ENCODE data around the gene PTGDR. TPM values are rescaled to one million over a fixed set of nuclear protein-coding genes. Genes with fewer than 3 reads are reported as not detected.

PTGDR gene
- total and polyA plus RNA-seq, 12 donors = 0.06 to 3.5 (median 0.47) TPM; not detected in 2

DNA sequence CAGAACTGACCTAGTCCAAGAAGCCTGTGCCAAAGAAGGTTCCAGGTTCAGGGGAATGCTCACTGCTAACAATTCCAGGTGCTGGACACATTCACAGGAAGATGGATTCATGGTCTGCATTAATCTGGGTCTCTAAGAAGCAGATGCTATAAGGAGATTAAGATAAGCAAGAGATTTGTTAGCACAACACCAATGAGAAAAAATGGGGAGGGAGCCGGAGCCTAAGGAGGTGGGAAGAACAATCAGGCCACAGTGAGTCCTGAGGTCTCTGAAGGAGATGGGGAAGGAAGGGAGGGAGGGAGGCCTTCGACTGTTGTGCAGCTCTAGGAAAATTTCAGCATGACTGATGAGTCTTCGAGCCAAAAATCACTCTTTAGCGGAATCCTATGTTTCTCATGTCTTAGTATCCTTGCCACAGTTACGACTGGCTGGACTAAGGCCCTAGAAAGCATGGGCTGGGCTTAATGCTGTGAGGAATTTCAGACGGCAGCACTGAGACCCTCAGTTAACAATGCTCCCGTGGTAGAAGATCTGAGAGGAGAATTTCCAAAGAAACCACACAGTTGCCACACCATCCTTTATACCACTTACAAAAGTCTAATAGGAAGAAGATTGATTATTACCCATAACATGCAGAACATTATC, 31.5 kb upstream of the PTGDR start:
- no peaks in the 10 kb centered on the region for H3K36me3 ChIP-seq (replicated peaks in 1 of 2)
- H3K27me3 ChIP-seq = no peaks in the 10 kb centered on the region
- no peaks in the 10 kb centered on the region for H3K4me1 ChIP-seq (replicated peaks in 1 of 2)
- no peak overlapping the region for H3K4me3 ChIP-seq
- TF ChIP-seq POLR2A (IDR thresholded peaks at IDR 0.05) = no peak
- TF ChIP-seq, protein P1, sequence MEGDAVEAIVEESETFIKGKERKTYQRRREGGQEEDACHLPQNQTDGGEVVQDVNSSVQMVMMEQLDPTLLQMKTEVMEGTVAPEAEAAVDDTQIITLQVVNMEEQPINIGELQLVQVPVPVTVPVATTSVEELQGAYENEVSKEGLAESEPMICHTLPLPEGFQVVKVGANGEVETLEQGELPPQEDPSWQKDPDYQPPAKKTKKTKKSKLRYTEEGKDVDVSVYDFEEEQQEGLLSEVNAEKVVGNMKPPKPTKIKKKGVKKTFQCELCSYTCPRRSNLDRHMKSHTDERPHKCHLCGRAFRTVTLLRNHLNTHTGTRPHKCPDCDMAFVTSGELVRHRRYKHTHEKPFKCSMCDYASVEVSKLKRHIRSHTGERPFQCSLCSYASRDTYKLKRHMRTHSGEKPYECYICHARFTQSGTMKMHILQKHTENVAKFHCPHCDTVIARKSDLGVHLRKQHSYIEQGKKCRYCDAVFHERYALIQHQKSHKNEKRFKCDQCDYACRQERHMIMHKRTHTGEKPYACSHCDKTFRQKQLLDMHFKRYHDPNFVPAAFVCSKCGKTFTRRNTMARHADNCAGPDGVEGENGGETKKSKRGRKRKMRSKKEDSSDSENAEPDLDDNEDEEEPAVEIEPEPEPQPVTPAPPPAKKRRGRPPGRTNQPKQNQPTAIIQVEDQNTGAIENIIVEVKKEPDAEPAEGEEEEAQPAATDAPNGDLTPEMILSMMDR (IDR thresholded peaks at IDR 0.05) = no peak
- intact Hi-C loops (cut with DNase I) = no loop called here
- 60 to 75% (median 68%) methylated on average over 7 of the region's 7 CpGs for WGBS, 4 donors
- H3K27ac ChIP-seq = no peak overlapping the region
- no peak for DNase-seq
- no peaks in the 10 kb centered on the region for H3K9me3 ChIP-seq (replicated peaks in 1 of 3)

DNA sequence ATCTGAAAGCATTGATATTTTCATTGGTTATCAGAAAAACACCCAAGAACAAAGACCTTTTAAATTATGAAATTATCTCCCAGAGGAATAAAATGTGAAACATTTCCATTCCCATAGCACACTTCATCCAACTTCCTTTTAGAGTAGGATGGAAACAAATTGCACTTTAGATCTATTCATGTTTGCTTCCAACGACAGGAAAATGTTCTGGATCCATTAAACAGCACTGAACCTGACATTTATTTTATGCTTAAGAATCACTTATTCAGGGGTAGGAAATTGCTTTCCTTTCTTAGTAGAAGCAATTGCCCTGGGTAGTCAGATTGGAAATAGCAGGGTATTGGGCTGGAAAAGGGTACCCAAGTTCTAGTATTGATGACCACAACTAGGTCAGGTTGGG, 28.8 kb upstream of the PTGDR start:
- TF ChIP-seq POLR2A (IDR thresholded peaks at IDR 0.05) = no peak
- TF ChIP-seq, protein P1 (IDR thresholded peaks at IDR 0.05) = no peak
- 57 to 74% (median 70%) methylated on average over 1 of the region's 1 CpG for WGBS, 4 donors
- DNase-seq = no peak
- Histone ChIP-seq H3K4me1 (replicated peaks in 1 of 2) (no peaks in the 10 kb centered on the region), H3K27me3 (no peaks in the 10 kb centered on the region), H3K4me3 (no peak overlapping the region), H3K36me3 (replicated peaks in 1 of 2) (no peaks in the 10 kb centered on the region), H3K27ac (no peak overlapping the region), H3K9me3 (replicated peaks in 1 of 3) (no peaks in the 10 kb centered on the region)
- intact Hi-C loops (cut with DNase I) = no loop called here

DNA sequence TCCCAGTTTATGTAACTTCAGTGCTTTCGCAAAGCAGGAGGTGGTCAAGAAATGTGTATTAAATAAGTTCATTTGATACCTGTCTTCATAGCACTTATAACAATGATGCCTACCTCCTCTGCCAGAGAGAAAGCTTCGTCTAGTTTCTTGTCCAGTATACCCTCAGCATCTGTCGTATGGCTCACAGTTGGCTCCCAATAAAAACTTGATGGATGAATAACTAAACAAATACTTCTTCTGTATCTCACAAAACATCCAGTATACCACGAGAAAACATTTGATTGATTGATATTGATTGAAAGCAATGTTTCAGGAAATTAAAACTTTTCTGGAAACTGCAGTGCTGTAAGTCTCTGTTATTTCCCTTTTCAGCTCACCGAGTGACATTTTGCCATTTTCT, 26.9 kb upstream of the PTGDR start:
- 49 to 68% (median 50%) methylated on average over 5 of the region's 5 CpGs for WGBS, 4 donors
- intact Hi-C loops (cut with DNase I) = no loop called here

DNA sequence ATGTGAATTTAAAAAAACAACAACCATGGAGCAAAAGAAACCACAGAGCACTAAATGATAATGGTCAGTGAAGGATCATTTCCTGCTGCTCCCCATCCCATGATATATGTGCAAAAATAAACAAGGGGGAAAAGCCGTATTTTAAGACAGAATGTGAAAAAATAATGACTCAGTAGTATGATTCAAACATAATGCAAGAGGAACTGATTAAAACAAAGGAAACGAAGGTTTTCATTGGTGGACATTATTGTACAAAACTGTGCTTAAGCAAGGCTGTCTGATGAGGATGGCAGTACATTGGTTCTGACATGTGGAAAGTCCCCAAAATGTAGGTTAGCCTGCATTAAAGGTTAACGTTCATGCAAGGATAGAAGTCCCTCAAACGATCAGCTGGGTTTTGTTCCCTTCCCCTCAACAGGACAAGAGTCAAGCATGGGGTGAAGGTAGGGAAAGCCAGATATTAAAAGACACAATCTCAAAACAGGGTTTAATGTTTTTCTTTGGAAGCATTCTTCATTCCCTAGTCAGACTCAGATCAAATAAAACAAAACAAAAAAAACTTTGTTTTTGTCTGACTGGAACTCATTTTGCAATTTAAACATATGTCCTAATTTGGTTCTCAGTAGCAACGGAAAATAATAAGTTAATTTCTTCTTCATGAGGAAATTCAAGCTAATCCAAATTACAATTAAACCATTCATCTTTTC, 26.3 kb upstream of the PTGDR start:
- TF ChIP-seq POLR2A (IDR thresholded peaks at IDR 0.05) = no peak
- TF ChIP-seq, protein P1 (IDR thresholded peaks at IDR 0.05) = no peak
- intact Hi-C loops (cut with DNase I) = no loop called here

More for the DNA sequence above, 26.9 kb upstream of the PTGDR start:
- H3K36me3 ChIP-seq (replicated peaks in 1 of 2) = no peaks in the 10 kb centered on the region
- no peaks in the 10 kb centered on the region for H3K27me3 ChIP-seq
- H3K4me3 ChIP-seq = no peak overlapping the region
- H3K9me3 ChIP-seq (replicated peaks in 1 of 3) = no peaks in the 10 kb centered on the region
- no peak overlapping the region for H3K27ac ChIP-seq
- no peak for DNase-seq
- no peaks in the 10 kb centered on the region for H3K4me1 ChIP-seq (replicated peaks in 1 of 2)
- TF ChIP-seq, protein P1 (IDR thresholded peaks at IDR 0.05) = no peak
- no peak for TF ChIP-seq POLR2A (IDR thresholded peaks at IDR 0.05)

More for the DNA sequence above, 26.3 kb upstream of the PTGDR start:
- 38 to 47% (median 40%) methylated on average over 5 of the region's 5 CpGs for WGBS, 4 donors
- no peak overlapping the region for H3K4me3 ChIP-seq
- no peaks in the 10 kb centered on the region for H3K27me3 ChIP-seq
- H3K4me1 ChIP-seq (replicated peaks in 1 of 2) = no peaks in the 10 kb centered on the region
- no peaks in the 10 kb centered on the region for H3K9me3 ChIP-seq (replicated peaks in 1 of 3)
- H3K27ac ChIP-seq = no peak overlapping the region
- no peak for DNase-seq
- H3K36me3 ChIP-seq (replicated peaks in 1 of 2) = no peaks in the 10 kb centered on the region
